Astrocyte of the hippocampus (primary cell): ENCODE data around the gene MFAP4.

Experiments used
- DNase-seq: peaks from one replicate; pipeline ENCODE4 v3.0.0; 2011; ENCODE audit warnings: low read depth, low spot score

Gene MFAP4

GRCh38 chr17:19385521-19385983 is 1.4 kb downstream of the MFAP4 start:
- DNase-seq, result no peak

GRCh38 chr17:19384723-19385391 is 2.1 kb downstream of the MFAP4 start:
- peak; percentile 46 for DNase-seq

- DNase-seq, result no peak
Observed at GRCh38 chr17:19383681-19384470, 3.1 kb downstream of the MFAP4 start.

- DNase-seq, result no peak
Observed at GRCh38 chr17:19382531-19383444, 4.2 kb downstream of the MFAP4 start.

GRCh38 chr17:19381741-19382444 is 5.1 kb downstream of the MFAP4 start:
- no peak for DNase-seq

GRCh38 chr17:19381361-19381740 is 5.6 kb downstream of the MFAP4 start:
- DNase-seq, result no peak

- DNase-seq, result no peak
Observed at GRCh38 chr17:19380481-19381301, 6.3 kb downstream of the MFAP4 start.

- no peak for DNase-seq
Observed at GRCh38 chr17:19379361-19380065, 7.5 kb downstream of the MFAP4 start.

- peak; percentile 35 for DNase-seq
Observed at GRCh38 chr17:19378416-19379360, 8.3 kb downstream of the MFAP4 start, which contains the start of gene MAPK7. MAPK7 (plus strand) TSS chr17:19378498; CDS start chr17:19378901, 403 bp downstream.

GRCh38 chr17:19377602-19378415 is 9.2 kb downstream of the MFAP4 start:
- DNase-seq, result peak; percentile 100

GRCh38 chr17:19376811-19377210 is 10.2 kb downstream of the MFAP4 start:
- no peak for DNase-seq

- DNase-seq, result no peak
Observed at GRCh38 chr17:19375732-19376131, 11.3 kb downstream of the MFAP4 start.

- DNase-seq, result no peak
Observed at GRCh38 chr17:19374136-19374535, 12.9 kb downstream of the MFAP4 start.

- no peak for DNase-seq
Observed at GRCh38 chr17:19372866-19373504, 14.0 kb downstream of the MFAP4 start.

- no peak for DNase-seq
Observed at GRCh38 chr17:19372439-19372838, 14.6 kb downstream of the MFAP4 start.

- no peak for DNase-seq
Observed at GRCh38 chr17:19372011-19372370, 15.0 kb downstream of the MFAP4 start.

- DNase-seq, result no peak
Observed at GRCh38 chr17:19371259-19372010, 15.6 kb downstream of the MFAP4 start.
